Measurements from ENCODE around the gene NAT8L.
"Not testable (repeated sequence)": the region's sequence is repeated elsewhere in the genome, so short reads cannot be mapped to it uniquely, and the experiment has no call there.

The NAT8L gene, protein sequence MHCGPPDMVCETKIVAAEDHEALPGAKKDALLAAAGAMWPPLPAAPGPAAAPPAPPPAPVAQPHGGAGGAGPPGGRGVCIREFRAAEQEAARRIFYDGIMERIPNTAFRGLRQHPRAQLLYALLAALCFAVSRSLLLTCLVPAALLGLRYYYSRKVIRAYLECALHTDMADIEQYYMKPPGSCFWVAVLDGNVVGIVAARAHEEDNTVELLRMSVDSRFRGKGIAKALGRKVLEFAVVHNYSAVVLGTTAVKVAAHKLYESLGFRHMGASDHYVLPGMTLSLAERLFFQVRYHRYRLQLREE

DNA sequence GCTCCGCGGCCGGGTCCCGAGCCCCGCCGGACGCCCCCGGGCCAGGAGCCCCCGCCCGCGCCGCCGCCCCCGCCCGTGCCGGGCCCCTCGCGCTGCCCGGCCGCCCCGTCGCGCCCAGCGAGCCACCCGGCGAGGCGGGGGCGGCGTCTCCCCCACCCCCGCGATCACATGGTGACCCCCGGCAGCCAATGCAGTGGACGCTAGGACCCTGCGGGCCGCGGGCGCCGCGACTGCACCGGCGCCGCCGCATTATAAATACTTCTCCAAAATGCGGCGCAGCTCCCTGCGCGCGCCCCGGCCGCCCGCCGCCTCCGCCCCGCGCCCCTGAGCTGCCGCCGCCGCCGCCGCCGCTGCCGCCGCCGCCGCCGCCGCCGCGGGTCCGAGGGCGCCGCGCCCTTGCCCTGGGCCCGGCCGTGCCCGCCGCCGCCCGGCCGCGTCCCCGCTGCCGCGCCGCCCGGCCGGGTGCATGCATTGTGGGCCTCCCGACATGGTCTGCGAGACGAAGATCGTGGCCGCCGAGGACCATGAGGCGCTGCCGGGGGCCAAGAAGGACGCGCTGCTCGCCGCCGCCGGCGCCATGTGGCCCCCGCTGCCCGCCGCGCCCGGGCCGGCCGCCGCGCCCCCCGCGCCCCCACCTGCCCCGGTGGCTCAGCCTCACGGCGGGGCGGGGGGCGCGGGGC is at the start of gene NAT8L:
TSS of gene NAT8L (plus strand) at position 282 of the 680 bp plus-strand sequence. CDS start at position 467, 185 bp downstream.
- DNase-seq (ENCODE audit: low spot score), result no peak

DNA sequence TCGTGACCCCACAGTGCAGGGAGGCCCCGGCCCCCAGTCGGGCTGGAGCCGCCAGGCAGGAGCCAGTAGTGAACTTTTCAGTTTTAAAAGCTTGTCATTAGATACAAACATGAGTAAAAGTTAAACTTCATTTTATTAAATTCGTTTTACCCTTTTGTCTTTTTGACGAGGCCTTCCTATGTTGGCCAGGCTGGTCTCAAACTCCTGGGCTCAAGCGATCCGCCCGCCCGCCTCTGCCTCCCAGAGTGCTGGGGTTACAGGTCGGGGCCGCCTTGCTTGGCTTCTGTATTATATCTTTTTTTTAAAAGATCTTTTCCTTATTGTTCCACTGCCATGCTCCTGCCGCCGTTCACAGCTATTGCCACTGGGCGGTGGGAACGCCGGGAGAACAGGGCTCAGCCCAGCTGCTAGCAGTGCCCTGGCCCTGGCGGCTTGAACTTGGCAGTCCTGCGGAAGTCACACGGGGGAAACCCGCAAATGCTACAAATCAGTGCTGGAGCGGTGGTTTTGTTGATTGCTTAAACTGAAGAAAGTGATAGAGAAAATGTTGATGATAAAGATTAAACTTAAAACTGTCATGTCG is 49.4 kb upstream of the NAT8L start:
- peak; percentile 83 for DNase-seq (ENCODE audit: low spot score)

DNA sequence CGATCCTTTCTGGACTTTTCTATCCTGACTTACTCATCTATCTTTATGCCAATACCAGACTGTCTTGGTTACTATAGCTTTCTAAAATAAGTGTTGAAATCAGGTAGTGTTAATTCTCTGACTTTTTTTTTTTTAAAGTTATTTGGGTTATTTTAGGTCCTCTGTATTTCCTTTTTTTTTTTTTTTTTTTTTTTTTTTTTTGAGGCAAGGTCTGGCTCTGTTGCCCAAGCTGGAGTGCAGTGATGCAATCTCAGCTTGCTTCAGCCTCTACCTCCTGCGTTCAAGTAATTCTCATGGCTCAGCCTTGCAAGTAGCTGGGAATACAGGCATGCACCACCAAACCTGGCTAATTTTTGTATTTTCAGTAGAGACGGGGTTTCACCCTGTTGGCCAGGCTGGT is 47.5 kb upstream of the NAT8L start:
- no peak for DNase-seq (ENCODE audit: low spot score)

DNA sequence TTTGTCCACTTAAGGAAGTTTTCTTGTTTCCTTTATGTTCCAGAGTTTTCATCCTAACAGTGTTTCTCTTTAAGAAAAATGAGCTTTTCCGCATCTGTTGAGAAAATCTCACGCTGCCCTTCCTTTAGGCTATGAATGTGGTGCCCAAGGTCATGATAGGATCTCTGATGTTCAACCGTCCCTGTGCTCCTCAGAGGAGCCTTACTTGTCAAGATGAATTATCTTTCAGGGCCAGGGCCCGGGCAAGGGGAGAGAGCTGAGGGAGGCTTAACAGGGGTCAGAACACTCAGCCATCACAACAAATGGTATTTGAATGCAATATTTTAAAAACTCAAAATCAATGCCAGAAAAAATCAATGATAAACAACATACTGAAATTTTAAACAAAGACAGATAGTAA is 44.1 kb upstream of the NAT8L start:
- DNase-seq (ENCODE audit: low spot score), result no peak

DNA sequence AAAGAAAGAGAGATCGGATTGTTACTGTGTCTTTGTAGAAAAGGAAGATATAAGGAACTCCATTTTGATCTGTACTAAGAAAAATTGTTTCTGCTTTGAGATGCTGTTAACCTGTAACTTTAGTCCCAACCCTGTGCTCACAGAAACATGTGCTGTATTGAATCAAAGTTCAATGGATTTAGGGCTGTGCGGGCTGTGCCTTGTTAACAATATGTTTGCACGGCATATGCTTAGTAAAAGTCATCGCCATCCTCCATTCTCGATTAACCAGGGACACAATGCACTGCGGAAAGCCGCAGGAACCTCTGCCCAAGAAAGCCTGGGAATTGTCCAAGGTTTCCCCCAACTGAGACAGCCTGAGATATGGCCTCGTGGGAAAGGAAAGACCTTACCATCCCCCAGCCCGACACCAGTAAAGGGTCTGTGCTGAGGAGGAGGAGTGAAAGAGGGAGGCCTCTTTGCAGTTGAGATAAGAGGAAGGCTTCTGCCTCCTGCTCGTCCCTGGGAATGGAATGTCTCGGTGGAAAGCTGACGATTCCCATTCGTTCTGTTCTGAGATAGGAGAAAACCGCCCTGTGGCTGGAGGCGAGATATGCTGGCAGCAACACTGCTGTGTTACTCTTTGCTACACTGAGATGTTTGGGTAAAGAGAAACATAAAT is 37.6 kb upstream of the NAT8L start:
- DNase-seq (ENCODE audit: low spot score), result not testable (repeated sequence)

DNA sequence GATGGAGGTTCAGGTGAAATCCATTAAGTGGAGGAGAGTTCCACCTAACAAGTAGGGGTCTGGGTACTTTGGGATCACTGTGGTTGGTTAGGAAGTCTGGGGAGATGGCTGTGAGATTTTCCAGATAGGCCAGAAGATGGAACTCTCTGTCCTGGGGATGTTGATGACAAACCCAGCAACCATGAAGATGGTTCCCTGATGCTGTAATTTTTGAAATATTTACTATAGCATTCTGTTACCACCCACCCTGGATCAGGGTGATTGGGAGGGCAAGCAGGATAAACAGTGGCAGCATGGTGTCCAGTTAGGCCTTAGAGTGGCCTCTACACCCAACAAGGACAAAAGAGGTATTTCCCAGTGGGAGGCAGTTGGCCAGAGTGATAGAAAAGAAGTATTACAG is 34.4 kb upstream of the NAT8L start:
- peak; percentile 52 for DNase-seq (ENCODE audit: low spot score)

DNA sequence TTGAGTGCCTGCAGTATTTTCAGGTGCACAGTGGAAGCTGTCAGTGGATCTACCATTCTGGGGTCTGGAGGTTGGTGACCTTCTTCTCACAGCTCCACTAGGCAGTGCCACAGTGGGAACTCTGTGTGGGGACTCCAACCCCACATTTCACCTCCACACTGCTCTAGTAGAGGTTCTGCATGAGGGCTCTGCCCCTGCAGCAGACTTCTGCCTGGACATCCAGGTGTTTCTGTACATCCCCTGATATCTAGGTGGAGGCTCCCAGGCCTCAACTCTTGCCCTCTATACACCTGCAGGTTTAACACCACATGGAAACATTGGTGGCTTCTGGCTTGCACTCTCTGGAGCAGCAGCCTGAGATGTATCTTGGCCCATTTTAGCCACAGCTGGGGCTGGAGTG is 33.3 kb upstream of the NAT8L start:
- no peak for DNase-seq (ENCODE audit: low spot score)

DNA sequence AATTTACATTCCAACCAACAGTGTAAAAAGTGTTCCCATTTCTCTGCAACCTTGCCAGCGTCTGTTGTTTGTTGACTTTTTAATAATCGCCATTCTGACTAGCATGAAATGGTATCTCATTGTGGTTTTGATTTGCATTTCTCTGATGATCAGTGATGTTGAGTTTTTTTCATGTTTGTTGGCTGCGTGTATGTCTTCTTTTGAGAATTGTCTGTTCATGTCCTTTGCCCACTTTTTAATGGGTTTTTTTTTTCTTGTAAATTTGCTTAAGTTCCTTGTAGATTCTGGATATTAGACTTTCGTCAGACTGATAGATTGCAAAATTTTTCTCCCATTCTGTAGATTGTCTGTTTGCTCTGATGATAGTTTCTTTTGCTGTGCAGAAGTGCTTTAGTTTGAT is 32.0 kb upstream of the NAT8L start:
- DNase-seq (ENCODE audit: low spot score), result not testable (repeated sequence)

DNA sequence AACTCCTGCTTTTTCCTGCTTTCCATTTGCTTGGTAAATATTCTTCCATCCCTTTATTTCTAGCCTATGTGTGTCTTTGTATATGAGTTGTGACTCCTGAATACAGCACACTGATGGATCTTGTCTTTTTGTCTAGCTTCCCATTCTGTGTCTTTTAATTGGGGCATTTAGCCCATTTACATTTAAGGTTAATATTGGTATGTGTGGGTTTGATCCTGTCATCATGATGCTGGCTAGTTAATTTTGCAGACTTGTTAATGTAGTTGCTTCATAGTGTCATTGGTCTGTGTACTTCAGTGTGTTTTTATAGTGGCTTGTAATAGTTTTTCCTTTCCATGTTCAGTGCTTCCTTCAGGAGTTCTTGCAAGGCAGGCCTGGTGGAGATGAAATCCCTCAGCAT is 28.0 kb upstream of the NAT8L start:
- not testable (repeated sequence) for DNase-seq (ENCODE audit: low spot score)

DNA sequence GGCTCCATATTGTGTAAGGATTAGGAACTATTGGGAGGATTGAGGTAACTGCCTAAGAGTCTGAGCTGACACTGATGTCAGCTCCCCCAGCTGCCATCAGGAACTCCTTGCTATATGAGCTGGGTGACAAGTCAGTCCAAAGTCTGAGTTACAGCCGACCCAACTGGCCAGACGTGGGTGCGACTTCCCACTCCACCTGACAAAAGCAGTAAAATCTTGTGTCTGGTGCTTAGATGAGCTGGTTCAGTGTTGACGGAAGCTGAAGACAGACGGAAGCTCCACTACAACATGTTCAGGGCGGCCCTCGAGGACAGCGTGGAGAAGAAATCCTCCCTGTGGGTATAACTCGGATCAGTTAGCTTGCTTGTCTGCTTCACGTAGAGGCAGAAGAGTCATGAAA is 22.8 kb upstream of the NAT8L start:
- no peak for DNase-seq (ENCODE audit: low spot score)

DNA sequence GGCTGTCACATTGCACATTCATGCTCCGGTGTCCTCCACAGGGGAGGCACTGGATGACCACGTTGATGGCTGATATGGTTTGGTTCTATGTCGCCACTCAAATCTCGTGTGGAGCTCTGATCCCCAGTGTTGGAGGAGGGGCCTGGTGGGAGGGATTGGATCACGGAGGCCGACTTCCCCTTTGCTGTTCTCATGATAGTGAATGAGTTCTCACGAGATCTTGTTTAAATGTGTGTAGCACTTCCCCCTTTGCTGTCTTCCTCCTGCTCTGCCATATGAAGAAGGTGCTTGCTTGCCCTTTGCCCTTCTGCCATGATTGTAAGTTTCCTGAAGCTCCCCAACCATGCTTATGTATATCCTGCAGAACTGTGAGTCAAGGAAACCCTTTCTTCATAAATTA is 22.3 kb upstream of the NAT8L start:
- no peak for DNase-seq (ENCODE audit: low spot score)

DNA sequence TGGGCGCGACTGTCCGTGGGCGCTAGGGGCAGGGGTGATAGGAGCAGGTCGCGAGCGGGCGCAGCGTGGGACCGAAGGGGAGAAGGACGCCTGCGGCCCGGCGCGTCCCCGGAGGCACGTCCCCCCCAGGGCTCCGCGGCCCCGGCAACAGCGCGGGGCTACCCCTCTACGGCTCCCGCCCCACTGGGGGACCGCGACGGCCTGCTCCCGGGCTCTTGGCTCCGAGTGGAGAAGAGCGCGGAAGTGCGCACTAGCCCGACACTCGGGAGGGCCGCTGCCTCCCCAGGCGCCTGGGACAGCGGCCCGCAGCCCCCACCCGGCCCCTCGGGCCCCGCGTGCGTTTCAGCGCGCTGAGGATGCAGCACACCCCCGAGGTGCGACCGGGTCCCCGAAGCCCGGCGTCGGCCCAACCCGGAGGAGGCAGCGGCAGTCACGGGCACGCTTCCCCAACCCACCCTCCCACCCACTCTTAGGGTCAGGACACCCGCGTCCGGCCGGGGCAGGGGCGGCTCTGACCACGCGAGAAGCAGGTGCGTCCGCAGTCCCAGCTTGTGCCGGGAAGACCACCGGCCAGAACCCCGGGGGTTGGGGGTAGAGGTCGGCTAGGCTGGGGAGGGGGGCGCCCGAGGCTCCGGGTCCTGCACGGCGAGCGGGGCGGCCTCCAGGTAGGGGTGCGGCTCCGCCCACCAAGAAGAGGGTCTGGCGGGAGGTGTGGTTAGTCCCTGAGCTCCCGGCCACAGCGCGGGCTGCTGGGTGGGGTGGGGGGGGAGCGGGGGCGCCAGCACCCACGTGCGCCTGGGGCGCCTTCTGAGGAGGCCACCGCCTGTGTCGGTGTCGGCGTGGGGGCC is 18.5 kb upstream of the NAT8L start:
- DNase-seq (ENCODE audit: low spot score), result peak; percentile 40

DNA sequence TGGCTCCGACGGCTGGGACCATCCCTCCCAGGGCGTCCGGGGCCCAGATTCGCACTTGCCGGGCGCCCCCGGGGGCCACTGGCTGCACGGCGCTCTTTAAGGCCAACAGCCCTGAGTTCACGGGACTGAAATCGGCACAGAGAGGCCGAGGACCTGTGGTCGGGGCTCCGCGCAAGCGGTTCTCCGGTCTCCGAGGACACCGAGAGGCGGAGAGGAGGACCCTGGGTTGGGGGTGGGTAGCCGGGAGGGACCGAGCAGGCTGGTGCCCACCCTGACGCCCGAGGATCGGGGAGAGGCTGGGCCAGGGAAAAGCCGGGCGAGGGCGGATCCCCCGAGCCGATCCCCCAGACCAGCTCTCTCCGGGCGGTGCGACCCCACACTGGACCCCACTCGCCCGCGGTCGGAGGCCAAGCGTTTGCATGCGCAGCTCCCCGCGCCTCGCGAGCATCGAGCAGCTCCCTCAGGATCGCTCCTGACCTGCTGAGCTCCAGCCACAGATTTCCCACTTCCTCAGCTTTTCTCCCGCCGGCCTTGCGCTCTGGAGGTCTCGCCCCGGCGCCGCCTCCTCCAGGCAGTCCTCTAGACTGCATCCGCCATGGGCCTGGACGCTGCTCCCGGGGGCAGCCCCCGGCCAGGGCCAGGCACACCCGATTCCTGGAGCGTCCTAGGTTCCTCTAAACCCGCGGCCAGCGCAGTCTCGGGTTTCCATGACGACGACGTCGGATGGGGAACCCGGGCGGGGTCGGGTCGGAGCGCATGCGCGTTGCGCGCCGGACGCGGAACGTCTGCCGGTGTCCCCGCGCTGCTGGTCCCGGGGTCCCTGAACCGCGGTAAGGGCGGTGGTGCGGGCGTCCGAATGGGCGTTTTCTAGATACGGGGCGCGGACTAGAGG is 17.6 kb upstream of the NAT8L start:
- peak; percentile 97 for DNase-seq (ENCODE audit: low spot score)

DNA sequence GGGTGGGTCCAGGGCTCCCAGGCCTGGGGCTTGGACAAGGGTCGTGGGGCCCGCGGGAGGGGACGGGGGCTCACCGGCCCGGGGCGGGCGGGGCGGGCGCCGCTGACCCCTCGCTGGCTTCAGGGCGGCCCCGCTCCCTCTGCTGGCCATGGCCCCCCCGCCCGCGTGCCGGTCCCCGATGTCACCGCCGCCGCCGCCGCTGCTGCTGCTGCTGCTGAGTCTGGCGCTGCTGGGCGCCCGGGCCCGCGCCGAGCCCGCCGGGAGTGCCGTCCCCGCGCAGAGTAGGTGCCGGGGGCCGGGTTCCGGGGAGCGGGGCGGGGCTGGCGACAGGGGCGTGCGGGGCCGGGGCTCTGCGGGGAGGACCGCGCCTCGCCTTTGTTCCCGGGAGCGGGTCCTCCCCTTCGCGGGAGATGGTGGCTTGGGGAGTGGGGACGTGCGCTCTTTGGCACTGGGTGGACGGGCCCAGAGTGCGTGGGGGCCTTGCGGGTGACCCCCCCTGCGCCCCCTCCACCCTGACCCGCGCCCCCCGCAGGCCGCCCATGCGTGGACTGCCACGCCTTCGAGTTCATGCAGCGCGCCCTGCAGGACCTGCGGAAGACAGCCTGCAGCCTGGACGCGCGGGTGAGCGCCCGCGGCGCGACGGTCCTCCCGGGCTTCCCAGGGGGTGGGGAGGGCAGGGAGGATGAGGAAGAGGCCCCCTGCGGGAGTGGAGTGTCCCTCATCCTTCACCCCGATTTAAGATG is 16.8 kb upstream of the NAT8L start:
- peak; percentile 74 for DNase-seq (ENCODE audit: low spot score)

DNA sequence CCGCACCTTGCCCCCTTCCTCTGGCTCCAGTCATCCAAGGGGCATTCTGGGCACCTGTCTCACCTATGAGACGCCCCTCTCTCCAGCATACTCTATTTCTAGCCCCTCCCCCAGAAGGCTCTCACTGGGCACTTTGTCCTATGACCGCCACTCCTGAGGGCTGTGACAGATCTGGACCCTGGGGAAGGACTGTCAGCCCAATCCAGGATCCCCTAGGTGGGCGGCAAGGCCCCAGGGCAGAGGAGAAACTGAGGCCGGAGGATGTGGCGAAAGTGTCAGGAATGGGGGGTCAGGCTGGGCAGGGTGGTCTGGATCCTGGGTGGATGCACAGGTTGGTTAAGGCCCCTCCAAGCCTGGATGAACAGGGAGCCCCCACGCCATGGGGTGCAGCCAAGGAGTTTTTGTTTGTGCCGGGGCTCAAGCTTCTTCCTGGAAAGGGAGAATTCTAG is 16.2 kb upstream of the NAT8L start:
- DNase-seq (ENCODE audit: low spot score), result no peak

DNA sequence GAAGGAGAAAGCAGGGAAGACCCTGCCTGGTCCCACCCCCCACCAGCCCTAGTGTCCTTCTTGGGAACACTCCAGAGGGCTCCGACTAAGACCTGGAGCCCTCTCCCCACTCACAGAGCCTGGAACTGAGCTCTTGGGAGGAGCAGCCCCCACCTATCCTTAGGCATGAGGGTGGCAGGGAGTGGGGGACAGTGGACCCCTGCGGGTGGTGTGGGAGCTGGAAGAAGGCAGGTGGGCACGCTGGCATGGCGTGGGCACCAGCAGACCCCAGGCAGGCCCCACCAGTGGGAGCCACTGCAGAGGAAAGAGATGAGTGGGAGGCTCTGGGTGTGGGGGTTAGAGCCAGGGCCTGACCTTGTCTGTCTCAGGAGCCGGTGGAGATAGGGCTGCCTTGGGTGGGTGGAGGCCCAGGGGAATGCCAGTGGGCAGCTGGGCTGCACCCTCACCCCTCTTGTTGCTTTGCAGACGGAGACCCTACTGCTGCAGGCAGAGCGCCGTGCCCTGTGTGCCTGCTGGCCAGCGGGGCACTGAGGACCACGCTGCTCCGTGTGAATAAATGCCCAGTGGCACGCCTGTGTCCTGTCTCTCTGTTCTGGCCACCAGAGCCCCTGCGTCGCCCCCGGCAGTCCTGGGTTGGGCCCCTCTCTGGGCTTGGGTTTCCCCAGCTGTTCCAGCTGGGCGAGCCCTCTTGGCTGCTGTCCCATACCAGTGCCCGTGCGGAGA is 15.6 kb upstream of the NAT8L start:
- no peak for DNase-seq (ENCODE audit: low spot score)

DNA sequence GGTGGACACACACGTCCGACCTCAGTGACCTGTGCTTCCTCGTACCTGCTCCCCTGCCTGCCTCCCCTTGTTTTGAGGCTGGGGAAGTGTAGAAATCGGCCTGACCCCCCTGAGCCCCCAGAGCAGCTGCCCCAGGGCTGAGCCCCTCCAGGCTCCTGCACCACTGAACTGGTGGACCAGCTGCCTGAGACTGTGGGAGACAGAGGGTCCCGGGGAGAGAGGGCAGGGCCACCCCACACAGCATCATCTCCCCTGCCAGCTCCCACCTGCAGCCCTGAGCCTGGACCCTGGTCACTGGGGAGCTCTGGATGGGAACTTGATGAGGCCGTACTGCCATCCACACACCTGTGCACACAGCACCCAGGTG is 15.0 kb upstream of the NAT8L start:
- DNase-seq (ENCODE audit: low spot score), result no peak

DNA sequence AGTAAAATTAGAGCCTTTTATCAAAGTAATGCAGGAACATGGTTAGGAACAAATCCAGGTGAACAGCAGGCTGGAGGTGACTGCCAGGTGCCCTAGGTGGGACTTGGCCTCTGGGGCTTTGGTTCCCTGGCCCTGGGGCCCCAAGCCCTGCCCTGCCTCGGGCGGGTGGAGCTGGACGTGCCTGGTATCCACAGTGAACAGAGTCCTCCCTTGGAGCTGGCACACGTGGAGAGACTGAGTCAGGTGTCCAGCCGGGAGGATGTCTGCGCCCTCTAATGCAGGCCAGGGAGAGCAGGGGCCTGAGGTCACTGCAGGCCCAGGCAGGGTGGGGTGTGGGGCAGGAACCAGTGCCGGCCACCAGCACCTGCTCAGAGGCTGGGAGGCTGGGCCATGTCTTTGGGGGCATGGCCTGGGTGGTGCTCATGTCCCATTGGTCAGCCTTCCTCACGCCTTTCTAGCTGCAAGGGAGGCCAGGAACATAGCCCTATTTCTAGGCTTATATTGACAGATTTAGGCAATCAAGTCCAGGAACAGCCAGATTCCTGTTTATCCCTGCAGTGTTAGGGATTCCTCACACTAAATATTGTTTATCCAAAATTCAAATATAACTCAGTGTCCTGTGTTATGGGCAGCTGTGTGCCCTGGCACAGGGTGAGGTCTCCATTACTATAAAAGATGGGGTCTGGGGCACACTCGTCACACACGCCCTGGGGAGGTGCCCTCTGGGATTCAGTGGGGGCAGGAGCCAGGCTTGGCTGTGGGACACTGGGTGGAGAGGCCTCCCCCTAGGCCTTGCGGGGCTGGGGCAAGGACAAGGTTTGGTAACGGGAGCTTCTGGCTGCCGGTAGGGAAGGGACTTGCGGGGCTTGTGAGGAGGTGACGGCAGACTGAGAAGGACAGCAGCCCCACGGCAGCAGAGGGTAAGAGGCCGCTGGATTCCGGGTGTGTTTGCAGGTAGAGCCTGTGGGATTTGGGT is 14.3 kb upstream of the NAT8L start:
- no peak for DNase-seq (ENCODE audit: low spot score)

Data from AG20443 (cell line).